Mucosa of rectum (tissue), 2 donors: ENCODE results near the gene GMPR.

Source experiments
- H3K27ac ChIP-seq, 2 donors: one replicate each; pipeline ENCODE4 v1.7.0; 2013; ENCODE audit warnings: inconsistent platforms in 2 of 2, low read depth in 2 of 2, low read length in 2 of 2
- H3K27me3 ChIP-seq, 2 donors: one replicate each; pipeline ENCODE4 v1.7.0; 2013; ENCODE audit warnings: low read length in 2 of 2; ENCODE audit not compliant: control insufficient read depth in 2 of 2, insufficient read depth in 2 of 2
- H3K36me3 ChIP-seq, 2 donors: one replicate each; pipeline ENCODE4 v1.7.0; 2013; ENCODE audit warnings: low read length in 2 of 2; ENCODE audit not compliant: control insufficient read depth in 2 of 2, insufficient read depth in 2 of 2
- H3K4me1 ChIP-seq, 2 donors: one replicate each; pipeline ENCODE4 v1.7.0; 2013; ENCODE audit warnings: low read length in 2 of 2, mild to moderate bottlenecking in 1 of 2; ENCODE audit not compliant: control insufficient read depth in 2 of 2, insufficient read depth in 2 of 2
- H3K4me3 ChIP-seq, 2 donors: one replicate each; pipeline ENCODE4 v1.7.0; 2013; ENCODE audit warnings: low read length in 2 of 2
- H3K9ac ChIP-seq, 2 donors: one replicate each; pipeline ENCODE4 v1.7.0; 2013; ENCODE audit warnings: low read length in 2 of 2, low read depth in 1 of 2, mild to moderate bottlenecking in 1 of 2
- H3K9me3 ChIP-seq, 2 donors: one replicate each; pipeline ENCODE4 v1.7.0; 2013; ENCODE audit warnings: low read length in 2 of 2; ENCODE audit not compliant: control insufficient read depth in 2 of 2
- donor health status: healthy.
- donor health status: Normal muscosa, but diverticular disease.

GMPR gene

GRCh38 chr6:16205377-16206144, 32.8 kb upstream of the GMPR start:
- H3K36me3 ChIP-seq: no peaks in the 10 kb centered on the region
- no peak overlapping the region for H3K27ac ChIP-seq

GRCh38 chr6:16206595-16207037, 31.8 kb upstream of the GMPR start:
- Histone ChIP-seq H3K4me3 (no peak overlapping the region), H3K4me1 (peaks cover 4 to 17% of the 10 kb centered on the region in 2 donors), H3K9ac (no peak overlapping the region), H3K27me3 (no peaks in the 10 kb centered on the region), H3K36me3 (no peaks in the 10 kb centered on the region), H3K9me3 (no peaks in the 10 kb centered on the region), H3K27ac (no peak overlapping the region)

More at GRCh38 chr6:16205377-16206144, 32.8 kb upstream of the GMPR start:
- Histone ChIP-seq H3K9me3 (no peaks in the 10 kb centered on the region), H3K9ac (no peak overlapping the region), H3K4me3 (no peak overlapping the region), H3K27me3 (no peaks in the 10 kb centered on the region), H3K4me1 (peaks cover 7 to 21% of the 10 kb centered on the region in 2 donors)

- H3K4me3 ChIP-seq: peak overlapping the region in 1 of 2 donors; percentile 13
- no peak overlapping the region for H3K9ac ChIP-seq
- H3K27ac ChIP-seq: no peak overlapping the region
Observed at GRCh38 chr6:16208989-16209388, 29.4 kb upstream of the GMPR start.

GRCh38 chr6:16209539-16209938, 28.8 kb upstream of the GMPR start:
- Histone ChIP-seq H3K27ac (no peak overlapping the region), H3K27me3 (no peaks in the 10 kb centered on the region)

More at GRCh38 chr6:16208989-16209388, 29.4 kb upstream of the GMPR start:
- Histone ChIP-seq H3K27me3 (no peaks in the 10 kb centered on the region), H3K36me3 (no peaks in the 10 kb centered on the region), H3K9me3 (no peaks in the 10 kb centered on the region), H3K4me1 (peaks cover 4 to 17% of the 10 kb centered on the region in 2 donors)

GRCh38 chr6:16212276-16212675, 26.1 kb upstream of the GMPR start:
- Histone ChIP-seq H3K4me1 (peaks cover 4 to 11% of the 10 kb centered on the region in 2 donors), H3K4me3 (no peak overlapping the region), H3K27me3 (no peaks in the 10 kb centered on the region)

More at GRCh38 chr6:16209539-16209938, 28.8 kb upstream of the GMPR start:
- Histone ChIP-seq H3K36me3 (no peaks in the 10 kb centered on the region), H3K9me3 (no peaks in the 10 kb centered on the region), H3K9ac (peak overlapping the region in 1 of 2 donors; percentile 32), H3K4me1 (peaks cover 4 to 17% of the 10 kb centered on the region in 2 donors), H3K4me3 (peak overlapping the region; percentile 13 to 47)

GRCh38 chr6:16216501-16217155, 21.8 kb upstream of the GMPR start:
- no peak overlapping the region for H3K27ac ChIP-seq

More at GRCh38 chr6:16212276-16212675, 26.1 kb upstream of the GMPR start:
- Histone ChIP-seq H3K27ac (no peak overlapping the region), H3K9me3 (no peaks in the 10 kb centered on the region), H3K36me3 (no peaks in the 10 kb centered on the region), H3K9ac (no peak overlapping the region)

GRCh38 chr6:16217156-16217721, 21.1 kb upstream of the GMPR start:
- Histone ChIP-seq H3K27ac (no peak overlapping the region), H3K27me3 (no peaks in the 10 kb centered on the region), H3K9ac (no peak overlapping the region), H3K4me1 (no peaks in the 10 kb centered on the region), H3K36me3 (no peaks in the 10 kb centered on the region), H3K4me3 (no peak overlapping the region), H3K9me3 (no peaks in the 10 kb centered on the region)

More at GRCh38 chr6:16216501-16217155, 21.8 kb upstream of the GMPR start:
- Histone ChIP-seq H3K9ac (no peak overlapping the region), H3K4me3 (no peak overlapping the region), H3K9me3 (no peaks in the 10 kb centered on the region), H3K36me3 (no peaks in the 10 kb centered on the region), H3K4me1 (no peaks in the 10 kb centered on the region), H3K27me3 (no peaks in the 10 kb centered on the region)

- H3K4me1 ChIP-seq: no peaks in the 10 kb centered on the region
- H3K27me3 ChIP-seq: no peaks in the 10 kb centered on the region
- no peaks in the 10 kb centered on the region for H3K36me3 ChIP-seq
- H3K27ac ChIP-seq: no peak overlapping the region
- no peaks in the 10 kb centered on the region for H3K9me3 ChIP-seq
- no peak overlapping the region for H3K4me3 ChIP-seq
- no peak overlapping the region for H3K9ac ChIP-seq
Observed at GRCh38 chr6:16222826-16223225, 15.6 kb upstream of the GMPR start.

- Histone ChIP-seq H3K27me3 (no peaks in the 10 kb centered on the region), H3K4me3 (no peak overlapping the region), H3K36me3 (no peaks in the 10 kb centered on the region), H3K9ac (no peak overlapping the region), H3K27ac (no peak overlapping the region), H3K9me3 (no peaks in the 10 kb centered on the region), H3K4me1 (no peaks in the 10 kb centered on the region)
Observed at GRCh38 chr6:16223362-16223761, 15.0 kb upstream of the GMPR start.

GRCh38 chr6:16224409-16224808, 14.0 kb upstream of the GMPR start:
- no peaks in the 10 kb centered on the region for H3K36me3 ChIP-seq
- H3K4me3 ChIP-seq: no peak overlapping the region
- no peak overlapping the region for H3K9ac ChIP-seq

More at GRCh38 chr6:16224409-16224808, 14.0 kb upstream of the GMPR start:
- no peaks in the 10 kb centered on the region for H3K9me3 ChIP-seq
- H3K27ac ChIP-seq: no peak overlapping the region
- H3K27me3 ChIP-seq: no peaks in the 10 kb centered on the region
- peaks cover 0 to 3% of the 10 kb centered on the region in 2 donors for H3K4me1 ChIP-seq
